NCI-H82 treated with DMSO at 0.1 percent for 48 hours (cell line): ENCODE data around the gene CASP5.

Source experiments
- DNase-seq: peaks from one replicate; lab custom pipeline; 2025; ENCODE audit not compliant: unreplicated experiment; lab: John Stamatoyannopoulos, UW

The CASP5 gene

DNA sequence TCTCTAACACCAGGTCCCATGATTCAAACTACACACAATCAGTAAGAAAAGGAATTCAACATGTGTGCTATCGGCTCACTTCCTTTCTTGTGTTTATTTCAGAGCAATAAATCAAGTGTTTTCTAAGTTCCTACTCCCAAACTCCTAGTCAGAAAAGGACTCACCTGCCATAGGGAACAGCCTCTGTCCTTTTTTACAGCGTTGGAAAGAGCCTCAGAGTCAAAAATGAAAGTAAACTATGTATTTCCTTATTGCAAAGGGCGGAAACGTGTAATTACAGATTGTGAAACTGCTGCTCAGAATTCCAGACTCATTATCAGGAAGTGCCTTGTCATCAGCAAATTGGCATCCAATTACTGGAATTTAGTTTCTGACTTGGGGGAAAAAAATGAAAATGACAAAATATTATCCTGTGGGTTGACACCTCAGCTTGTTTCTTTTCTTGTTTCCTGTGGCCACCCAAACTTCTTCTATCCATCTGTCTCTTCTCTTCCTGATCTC lies 54.6 kb downstream of the CASP5 start, which contains the start of gene CASP4:
Gene CASP4 (minus strand): TSS at position 220 of the 501 bp plus-strand sequence. CDS start 49 bp downstream, at position 171.
- no peak for DNase-seq

DNA sequence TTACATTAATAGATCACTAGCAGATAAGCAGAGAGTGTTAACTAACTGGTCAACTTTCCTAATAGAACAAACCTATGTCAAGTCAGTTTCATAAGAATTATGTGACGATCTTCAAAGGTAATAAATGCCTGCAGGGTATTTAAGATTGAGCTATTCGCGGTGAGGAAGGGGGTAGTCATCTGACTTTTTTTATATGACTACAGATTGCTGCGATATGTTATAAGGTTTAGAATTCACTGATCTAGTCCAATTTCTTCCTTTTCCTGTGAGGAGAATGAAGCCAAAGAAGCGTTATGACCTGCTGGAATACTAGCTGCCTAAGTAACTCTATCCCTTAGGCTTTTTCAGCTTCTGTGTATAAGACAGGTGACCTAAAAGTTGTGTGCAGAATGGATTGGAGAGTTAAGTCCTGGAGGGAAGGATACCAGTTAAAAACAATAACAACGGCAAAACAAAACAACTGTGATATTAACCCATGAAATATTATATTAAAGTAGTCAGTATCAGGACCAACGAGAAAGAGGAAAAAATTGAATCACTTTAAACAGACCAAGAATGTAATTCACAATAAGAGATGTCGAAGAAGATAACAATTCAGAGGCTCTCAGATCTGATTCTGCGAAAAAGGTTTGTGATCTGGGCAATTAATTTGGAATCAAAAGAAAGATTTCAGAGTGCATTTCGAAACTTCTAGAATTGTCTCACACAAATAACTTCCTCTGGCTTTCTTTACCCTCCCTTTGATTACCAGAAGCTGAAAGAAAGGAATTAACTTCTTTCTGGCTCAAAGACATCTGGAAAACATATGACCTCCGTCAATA lies 55.2 kb downstream of the CASP5 start:
- DNase-seq: no peak

DNA sequence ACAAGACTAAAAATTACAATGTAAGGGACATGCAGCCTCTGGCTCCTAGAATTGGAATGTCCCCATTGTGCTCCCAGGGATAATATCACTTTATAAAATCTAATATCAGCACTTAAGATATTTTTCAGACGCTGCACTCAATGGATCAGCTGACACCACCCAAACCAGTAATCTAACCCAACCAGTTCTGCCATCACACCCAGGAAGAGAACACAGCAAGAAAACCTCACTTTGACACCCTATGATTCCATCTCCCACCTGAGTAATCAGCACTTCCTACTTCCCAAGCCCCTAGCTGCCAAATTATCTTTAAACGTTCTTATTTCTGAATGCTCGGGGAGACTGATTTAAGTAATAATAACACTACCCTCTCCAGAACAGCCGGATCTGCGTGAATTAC lies 57.2 kb downstream of the CASP5 start:
- no peak for DNase-seq

DNA sequence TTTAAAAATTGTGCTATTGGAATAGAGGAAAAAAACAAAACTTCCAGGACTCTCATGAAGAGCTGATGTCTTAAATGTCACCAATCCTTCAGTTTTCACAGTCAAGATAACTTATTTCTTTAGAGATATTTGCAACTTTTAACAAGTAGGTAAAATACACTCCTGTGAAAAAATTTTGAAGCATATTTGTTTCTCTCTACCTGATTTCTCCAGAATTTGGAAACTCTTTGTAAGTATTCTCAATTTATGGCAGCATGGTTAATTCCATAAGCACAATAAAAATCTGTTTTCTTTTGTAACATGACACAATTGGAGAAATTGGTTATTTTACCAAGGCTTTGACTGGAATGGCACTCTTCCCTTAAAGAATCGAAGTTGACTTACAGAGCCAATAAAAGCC lies 58.7 kb downstream of the CASP5 start:
- no peak for DNase-seq

DNA sequence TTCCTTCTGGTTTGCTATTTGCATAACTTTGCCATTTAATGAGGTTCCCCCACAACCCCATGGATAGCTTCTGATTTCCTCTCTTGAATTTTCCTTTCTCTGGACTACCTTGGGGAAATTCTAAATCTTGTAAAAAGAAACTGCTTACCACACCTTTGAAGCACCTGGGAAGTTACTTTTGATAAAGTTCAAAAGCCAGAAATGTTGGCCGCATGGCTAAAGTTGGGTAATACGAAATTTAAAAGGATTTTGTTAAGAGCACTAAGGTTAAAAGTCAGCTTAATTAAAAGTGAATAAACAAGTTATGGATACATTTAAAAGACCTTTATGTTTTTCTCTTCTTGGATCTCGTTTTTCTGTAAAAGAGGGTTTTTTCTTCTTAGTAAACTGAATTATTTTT lies 60.1 kb downstream of the CASP5 start:
- DNase-seq: no peak

DNA sequence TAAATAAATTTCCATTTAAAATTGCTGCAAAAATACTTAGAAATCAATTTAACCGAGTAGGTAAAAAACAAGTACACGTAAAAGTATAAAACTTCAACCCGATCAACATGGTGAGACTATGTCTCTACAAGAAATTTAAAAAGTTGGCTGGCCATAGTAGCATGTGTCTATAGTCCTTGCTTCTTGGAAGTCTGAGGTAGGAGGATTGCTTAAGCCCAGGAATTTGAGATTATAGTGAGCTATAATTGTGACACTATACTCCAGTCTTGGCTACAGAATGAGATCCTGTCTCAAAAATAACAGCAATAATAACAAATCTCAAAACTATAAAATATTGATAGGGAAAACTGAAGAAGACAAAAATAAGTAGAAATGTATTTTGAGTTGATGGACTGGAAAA lies 65.7 kb downstream of the CASP5 start:
- DNase-seq: no peak

DNA sequence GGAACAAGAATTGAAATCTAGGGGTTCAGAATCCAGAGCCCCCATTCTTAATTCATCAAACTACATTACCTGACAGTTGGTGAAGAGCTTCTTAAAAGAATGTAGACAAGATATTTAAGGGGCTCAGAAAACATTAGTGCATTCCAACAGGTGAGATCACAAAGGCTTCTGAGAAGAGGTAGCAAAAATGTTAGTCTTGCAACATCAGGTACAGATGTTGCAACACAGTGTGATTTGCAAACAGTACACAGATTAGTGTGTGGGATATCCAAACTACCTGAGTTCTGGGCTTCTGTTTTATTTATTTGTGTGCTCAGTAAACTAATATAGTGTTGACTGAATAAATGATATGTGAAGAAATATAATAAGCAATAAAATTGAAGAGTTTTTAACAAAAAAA lies 66.4 kb downstream of the CASP5 start:
- no peak for DNase-seq

DNA sequence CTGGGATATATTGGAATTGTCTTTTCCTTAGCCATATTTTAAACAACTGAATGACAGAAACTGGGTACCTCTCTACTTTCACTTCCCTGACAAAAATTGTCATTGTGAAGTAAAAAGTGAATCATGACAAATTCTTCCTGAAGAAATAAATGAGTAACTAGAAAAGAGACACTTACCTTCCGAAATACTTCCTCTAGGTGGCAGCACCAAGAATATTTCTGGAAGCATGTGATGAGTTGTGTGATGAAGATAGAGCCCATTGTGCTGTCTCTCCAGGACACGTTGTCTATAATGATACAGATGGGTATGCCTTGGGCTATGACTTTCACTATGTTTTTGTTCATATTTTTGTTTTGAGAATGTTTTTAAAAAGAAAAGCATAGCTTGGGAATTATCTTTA lies 76.1 kb downstream of the CASP5 start:
- no peak for DNase-seq
